Measurements from ENCODE around the gene PPP1R36.

DNA sequence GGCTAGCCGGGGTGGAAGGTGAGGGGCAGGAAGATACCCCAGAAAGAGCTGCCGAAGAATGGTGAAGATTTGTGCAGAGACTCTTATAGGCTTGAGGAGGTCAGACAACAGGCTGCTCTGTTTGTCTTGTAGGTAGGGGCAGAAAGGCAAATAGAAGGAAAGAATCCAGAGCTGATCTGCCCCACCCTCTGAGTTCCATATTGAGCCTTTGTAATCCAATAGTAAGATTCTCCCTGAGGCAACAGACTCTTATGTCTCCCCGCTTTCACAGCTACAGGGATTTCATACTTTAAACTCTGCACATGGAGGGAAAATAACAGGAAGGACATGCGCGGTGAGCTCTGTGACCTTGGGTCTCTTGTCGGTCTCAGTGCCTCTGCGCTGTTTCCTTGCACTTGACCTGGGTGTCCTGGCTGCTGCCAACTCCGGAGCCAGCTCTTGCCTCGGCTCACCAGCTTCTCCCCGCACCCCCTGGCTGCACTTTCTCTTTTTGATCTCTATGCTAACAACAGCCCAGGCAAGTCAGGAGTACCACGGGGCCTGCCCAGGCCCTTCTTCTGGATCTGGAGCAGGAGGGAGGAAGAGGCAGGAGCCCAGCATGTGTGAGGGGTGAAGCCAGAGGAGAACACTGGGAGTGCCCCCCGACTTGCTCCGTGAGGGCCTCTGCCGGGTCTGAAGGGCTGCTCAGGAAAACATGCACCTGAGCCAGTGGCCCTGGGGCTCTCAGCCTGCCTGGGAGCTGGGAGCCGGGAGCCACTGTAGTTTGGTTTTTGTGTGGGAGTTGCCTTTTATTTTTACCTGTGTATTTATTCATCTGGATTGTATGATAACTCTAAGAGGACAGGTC lies 75.8 kb downstream of the PPP1R36 start:
- TF ChIP-seq ZFX (IDR thresholded peaks at IDR 0.05; ENCODE audit: borderline replicate concordance) = no peak
- no peak for TF ChIP-seq CTCF (IDR thresholded peaks at IDR 0.05)
